ENCODE results near the gene GPC4. TPM values are rescaled to one million over a fixed set of nuclear protein-coding genes. Genes with fewer than 3 reads are reported as not detected.

The GPC4 gene
- total and polyA plus RNA-seq, 2 experiments from 2014 or later = 124 to 183 TPM

DNA sequence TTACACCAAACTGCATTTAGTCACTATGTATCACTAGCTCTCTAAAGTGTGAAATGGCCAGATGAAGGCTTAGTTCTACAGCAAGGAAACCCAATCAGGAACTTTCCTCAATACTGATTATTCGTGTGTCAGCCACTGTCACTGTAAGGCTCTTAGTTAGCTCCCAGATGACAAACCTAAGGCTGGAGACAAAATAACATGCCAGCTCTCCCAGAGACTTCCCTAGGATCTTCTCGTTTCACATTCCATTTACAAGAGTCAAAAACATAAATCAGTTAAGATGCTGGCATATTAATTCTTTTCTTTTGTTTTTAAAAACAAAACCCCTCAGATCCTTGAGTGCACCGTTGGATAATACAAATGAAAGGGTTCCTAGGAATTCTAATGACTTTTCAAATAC lies 109.0 kb downstream of the GPC4 start:
- Mint-ChIP-seq H3K4me3 (no peak overlapping the region), H3K4me1 (peaks cover 33% of the 10 kb centered on the region), H3K36me3 (ENCODE audit: low read depth) (peaks cover 56% of the 10 kb centered on the region), H3K27ac (no peak overlapping the region), H3K27me3 (ENCODE audit: insufficient read depth, low read depth, poor library complexity) (peaks cover 2% of the 10 kb centered on the region), H3K9me3 (no peaks in the 10 kb centered on the region)
- Histone ChIP-seq H3K27ac (ENCODE audit: low read depth) (no peak overlapping the region), H3K79me2 (replicated peaks; ENCODE audit: insufficient read depth) (peaks cover 34% of the 10 kb centered on the region), H2AFZ (no peak overlapping the region), H3F3A (replicated peaks; ENCODE audit: low read depth) (no peaks in the 10 kb centered on the region; the same call in 1 of the 2 replicates), H4K20me1 (replicated peaks; ENCODE audit: insufficient read depth) (no peaks in the 10 kb centered on the region; the same call in 1 of the 2 replicates), H3K4me1 (ENCODE audit: insufficient read depth) (peaks cover 37% of the 10 kb centered on the region), H3K27me3 (ENCODE audit: insufficient read depth) (no peaks in the 10 kb centered on the region), H3K4me2 (no peak overlapping the region), H3K4me3 (no peak overlapping the region), H3K9me2 (ENCODE audit: insufficient read depth) (no peaks in the 10 kb centered on the region), H3K36me3 (ENCODE audit: insufficient read depth) (peaks cover 21% of the 10 kb centered on the region)
- ATAC-seq (no peak), DNase-seq (ENCODE audit: low spot score) (no peak)
- TF ChIP-seq ZNF331 (CRISPR knock-in tag; IDR thresholded peaks at IDR 0.05; ENCODE audit: low read depth) = no peak
- TF ChIP-seq, protein P1, sequence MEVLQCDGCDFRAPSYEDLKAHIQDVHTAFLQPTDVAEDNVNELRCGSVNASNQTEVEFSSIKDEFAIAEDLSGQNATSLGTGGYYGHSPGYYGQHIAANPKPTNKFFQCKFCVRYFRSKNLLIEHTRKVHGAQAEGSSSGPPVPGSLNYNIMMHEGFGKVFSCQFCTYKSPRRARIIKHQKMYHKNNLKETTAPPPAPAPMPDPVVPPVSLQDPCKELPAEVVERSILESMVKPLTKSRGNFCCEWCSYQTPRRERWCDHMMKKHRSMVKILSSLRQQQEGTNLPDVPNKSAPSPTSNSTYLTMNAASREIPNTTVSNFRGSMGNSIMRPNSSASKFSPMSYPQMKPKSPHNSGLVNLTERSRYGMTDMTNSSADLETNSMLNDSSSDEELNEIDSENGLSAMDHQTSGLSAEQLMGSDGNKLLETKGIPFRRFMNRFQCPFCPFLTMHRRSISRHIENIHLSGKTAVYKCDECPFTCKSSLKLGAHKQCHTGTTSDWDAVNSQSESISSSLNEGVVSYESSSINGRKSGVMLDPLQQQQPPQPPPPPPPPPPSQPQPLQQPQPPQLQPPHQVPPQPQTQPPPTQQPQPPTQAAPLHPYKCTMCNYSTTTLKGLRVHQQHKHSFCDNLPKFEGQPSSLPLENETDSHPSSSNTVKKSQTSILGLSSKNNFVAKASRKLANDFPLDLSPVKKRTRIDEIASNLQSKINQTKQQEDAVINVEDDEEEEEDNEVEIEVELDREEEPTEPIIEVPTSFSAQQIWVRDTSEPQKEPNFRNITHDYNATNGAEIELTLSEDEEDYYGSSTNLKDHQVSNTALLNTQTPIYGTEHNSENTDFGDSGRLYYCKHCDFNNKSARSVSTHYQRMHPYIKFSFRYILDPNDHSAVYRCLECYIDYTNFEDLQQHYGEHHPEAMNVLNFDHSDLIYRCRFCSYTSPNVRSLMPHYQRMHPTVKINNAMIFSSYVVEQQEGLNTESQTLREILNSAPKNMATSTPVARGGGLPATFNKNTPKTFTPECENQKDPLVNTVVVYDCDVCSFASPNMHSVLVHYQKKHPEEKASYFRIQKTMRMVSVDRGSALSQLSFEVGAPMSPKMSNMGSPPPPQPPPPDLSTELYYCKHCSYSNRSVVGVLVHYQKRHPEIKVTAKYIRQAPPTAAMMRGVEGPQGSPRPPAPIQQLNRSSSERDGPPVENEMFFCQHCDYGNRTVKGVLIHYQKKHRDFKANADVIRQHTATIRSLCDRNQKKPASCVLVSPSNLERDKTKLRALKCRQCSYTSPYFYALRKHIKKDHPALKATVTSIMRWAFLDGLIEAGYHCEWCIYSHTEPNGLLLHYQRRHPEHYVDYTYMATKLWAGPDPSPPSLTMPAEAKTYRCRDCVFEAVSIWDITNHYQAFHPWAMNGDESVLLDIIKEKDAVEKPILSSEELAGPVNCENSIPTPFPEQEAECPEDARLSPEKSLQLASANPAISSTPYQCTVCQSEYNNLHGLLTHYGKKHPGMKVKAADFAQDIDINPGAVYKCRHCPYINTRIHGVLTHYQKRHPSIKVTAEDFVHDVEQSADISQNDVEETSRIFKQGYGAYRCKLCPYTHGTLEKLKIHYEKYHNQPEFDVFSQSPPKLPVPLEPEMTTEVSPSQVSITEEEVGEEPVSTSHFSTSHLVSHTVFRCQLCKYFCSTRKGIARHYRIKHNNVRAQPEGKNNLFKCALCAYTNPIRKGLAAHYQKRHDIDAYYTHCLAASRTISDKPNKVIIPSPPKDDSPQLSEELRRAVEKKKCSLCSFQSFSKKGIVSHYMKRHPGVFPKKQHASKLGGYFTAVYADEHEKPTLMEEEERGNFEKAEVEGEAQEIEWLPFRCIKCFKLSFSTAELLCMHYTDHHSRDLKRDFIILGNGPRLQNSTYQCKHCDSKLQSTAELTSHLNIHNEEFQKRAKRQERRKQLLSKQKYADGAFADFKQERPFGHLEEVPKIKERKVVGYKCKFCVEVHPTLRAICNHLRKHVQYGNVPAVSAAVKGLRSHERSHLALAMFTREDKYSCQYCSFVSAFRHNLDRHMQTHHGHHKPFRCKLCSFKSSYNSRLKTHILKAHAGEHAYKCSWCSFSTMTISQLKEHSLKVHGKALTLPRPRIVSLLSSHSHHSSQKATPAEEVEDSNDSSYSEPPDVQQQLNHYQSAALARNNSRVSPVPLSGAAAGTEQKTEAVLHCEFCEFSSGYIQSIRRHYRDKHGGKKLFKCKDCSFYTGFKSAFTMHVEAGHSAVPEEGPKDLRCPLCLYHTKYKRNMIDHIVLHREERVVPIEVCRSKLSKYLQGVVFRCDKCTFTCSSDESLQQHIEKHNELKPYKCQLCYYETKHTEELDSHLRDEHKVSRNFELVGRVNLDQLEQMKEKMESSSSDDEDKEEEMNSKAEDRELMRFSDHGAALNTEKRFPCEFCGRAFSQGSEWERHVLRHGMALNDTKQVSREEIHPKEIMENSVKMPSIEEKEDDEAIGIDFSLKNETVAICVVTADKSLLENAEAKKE (CRISPR knock-in tag; IDR thresholded peaks at IDR 0.05) = no peak
- no peak for TF ChIP-seq EZH2 (IDR thresholded peaks at IDR 0.05; ENCODE audit: low read depth, unreplicated experiment)
- TF ChIP-seq EZH2phosphoT487 (IDR thresholded peaks at IDR 0.05; ENCODE audit: unreplicated experiment) = no peak
- no peak for TF ChIP-seq CTCF (conservative IDR thresholded peaks at IDR 0.05; ENCODE audit: low read depth in 2 of 2)
- TF ChIP-seq NANOG (IDR thresholded peaks at IDR 0.05; ENCODE audit: borderline replicate concordance) = no peak
- TF ChIP-seq, protein P2, sequence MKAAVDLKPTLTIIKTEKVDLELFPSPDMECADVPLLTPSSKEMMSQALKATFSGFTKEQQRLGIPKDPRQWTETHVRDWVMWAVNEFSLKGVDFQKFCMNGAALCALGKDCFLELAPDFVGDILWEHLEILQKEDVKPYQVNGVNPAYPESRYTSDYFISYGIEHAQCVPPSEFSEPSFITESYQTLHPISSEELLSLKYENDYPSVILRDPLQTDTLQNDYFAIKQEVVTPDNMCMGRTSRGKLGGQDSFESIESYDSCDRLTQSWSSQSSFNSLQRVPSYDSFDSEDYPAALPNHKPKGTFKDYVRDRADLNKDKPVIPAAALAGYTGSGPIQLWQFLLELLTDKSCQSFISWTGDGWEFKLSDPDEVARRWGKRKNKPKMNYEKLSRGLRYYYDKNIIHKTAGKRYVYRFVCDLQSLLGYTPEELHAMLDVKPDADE (IDR thresholded peaks at IDR 0.05) = no peak
- TF ChIP-seq ZNF114 (CRISPR knock-in tag; IDR thresholded peaks at IDR 0.05) = no peak
- no peak for TF ChIP-seq STAT1 (IDR thresholded peaks at IDR 0.05; ENCODE audit: unreplicated experiment)
- TF ChIP-seq JUNB (IDR thresholded peaks at IDR 0.05; ENCODE audit: unreplicated experiment) = no peak
- no peak for TF ChIP-seq REST (IDR thresholded peaks at IDR 0.05; ENCODE audit: unreplicated experiment)
- TF ChIP-seq CREB1 (CRISPR knock-in tag; IDR thresholded peaks at IDR 0.05; ENCODE audit: low read depth) = no peak
- TF ChIP-seq POLR2AphosphoS5 (IDR thresholded peaks at IDR 0.05; ENCODE audit: low read depth) = no peak

Measured in GM23338 (cell line).